HG03571 (cell line): ENCODE measurements around the gene CDHR5.

Experiments
- ATAC-seq: cut with Tn5 transposase; IDR thresholded peaks from one replicate; pipeline ENCODE4 v1.9.1; 2021; ENCODE audit not compliant: unreplicated experiment

The CDHR5 gene

GRCh38 chr11:643849-644738 lies 19.3 kb upstream of the CDHR5 start:
- ATAC-seq = no peak

DNA sequence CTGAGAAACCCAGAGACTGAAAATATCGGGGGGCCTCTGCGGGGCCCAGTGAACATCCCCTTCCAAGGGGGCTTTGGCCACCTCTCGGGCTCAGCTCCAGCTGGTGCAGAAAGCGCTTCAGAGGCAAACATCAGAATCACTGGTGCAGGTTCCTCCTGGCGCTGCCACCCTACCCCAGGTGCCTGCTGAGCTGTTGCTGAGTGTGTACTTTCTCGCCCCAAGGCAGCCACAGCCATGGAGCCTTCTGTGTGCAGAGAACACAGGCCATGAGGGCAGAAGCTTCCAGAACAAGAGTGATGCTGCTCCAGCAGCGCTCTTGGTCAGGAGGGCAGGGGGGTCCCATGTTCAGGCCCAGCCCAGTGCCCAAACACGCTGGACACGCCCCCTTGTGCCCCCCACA lies 18.6 kb upstream of the CDHR5 start:
- no peak for ATAC-seq

DNA sequence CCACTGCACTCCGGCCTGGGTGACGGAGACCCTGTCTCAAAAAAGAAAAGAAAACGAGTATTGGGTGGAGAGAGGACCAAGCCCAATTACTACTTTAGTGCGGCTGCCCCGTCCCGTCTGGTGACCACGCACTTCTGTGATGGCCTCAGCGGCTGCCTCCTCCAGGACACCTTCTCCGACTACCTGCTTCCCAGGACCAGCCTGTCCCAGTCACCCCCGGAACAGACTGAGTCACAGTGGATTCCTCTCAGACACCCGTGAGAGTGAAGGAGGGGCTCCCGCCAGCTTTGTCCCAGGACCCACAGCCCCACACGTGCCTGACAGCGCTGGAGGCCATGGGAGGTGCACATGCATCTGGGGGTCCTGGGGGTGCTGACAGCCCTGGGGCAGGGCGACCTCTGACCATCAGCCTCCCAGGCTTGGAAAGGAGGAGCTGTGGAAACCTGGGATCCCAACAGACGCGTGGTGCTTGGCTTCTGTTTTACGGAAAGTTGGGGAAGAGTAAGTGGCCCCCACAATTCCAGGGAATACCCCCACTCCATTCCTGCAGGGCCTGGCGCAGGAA lies 17.1 kb upstream of the CDHR5 start:
- ATAC-seq = no peak

DNA sequence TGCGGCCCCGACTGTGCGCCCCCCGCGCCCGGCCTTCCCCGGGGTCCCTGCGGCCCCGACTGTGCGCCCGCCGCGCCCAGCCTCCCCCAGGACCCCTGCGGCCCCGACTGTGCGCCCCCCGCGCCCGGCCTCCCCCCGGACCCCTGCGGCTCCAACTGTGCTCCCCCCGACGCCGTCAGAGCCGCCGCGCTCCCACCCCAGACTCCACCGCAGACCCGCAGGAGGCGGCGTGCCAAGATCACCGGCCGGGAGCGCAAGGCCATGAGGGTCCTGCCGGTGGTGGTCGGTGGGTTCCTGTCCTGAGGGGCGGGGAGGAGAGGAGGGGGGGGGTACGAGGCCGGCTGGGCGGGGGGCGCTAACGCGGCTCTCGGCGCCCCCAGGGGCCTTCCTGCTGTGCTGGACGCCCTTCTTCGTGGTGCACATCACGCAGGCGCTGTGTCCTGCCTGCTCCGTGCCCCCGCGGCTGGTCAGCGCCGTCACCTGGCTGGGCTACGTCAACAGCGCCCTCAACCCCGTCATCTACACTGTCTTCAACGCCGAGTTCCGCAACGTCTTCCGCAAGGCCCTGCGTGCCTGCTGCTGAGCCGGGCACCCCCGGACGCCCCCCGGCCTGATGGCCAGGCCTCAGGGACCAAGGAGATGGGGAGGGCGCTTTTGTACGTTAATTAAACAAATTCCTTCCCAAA lies 15.4 kb upstream of the CDHR5 start:
- ATAC-seq = no peak

DNA sequence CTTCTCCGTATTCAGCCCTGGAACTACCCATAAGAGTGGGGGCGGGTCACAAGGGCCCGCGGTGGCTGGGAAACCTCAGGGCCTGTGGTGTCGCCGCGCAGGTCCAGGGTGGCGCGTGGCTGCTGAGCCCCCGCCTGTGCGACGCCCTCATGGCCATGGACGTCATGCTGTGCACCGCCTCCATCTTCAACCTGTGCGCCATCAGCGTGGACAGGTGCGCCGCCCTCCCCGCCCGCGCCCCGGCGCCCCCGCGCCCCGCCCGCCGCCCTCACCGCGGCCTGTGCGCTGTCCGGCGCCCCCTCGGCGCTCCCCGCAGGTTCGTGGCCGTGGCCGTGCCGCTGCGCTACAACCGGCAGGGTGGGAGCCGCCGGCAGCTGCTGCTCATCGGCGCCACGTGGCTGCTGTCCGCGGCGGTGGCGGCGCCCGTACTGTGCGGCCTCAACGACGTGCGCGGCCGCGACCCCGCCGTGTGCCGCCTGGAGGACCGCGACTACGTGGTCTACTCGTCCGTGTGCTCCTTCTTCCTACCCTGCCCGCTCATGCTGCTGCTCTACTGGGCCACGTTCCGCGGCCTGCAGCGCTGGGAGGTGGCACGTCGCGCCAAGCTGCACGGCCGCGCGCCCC lies 14.7 kb upstream of the CDHR5 start:
- ATAC-seq = no peak

DNA sequence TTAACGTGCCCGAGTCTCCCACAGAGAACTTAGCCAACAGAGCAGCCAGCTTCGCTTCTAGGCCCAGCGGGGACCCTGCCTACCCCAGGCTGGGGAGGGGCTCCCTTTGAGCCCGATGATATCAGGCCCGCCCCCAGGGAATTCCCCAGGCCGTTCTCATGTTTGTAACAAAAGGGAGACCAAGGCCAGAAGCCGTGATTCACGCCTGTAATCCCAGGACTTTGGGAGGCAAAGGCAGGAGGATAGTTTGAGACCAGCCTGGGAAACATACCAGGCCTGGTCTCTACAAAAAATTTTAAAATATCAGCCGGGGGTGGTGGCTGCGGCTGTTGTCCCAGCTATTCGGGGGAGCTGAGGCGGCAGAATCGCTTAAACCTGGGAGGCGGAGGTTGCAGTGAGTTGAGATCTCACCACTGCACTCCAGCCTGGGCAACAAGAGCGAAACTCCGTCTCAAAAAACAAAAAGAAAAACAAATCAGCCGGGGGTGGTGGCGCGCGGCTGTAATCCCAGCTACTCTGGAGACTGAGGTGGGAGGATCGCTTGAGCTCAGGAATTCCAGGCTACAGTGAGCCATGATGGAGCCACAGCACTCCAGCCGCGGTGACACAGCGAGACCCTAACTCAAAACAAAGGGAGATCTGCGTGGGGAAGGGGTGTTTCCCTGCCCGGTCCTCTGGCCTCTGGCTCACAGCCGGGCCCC lies 14.0 kb upstream of the CDHR5 start:
- ATAC-seq = no peak

- ATAC-seq = no peak
These were observed 13.1 kb upstream of the CDHR5 start for GRCh38 chr11:637593-638521.

GRCh38 chr11:637333-637592 lies 12.5 kb upstream of the CDHR5 start:
- ATAC-seq = no peak

DNA sequence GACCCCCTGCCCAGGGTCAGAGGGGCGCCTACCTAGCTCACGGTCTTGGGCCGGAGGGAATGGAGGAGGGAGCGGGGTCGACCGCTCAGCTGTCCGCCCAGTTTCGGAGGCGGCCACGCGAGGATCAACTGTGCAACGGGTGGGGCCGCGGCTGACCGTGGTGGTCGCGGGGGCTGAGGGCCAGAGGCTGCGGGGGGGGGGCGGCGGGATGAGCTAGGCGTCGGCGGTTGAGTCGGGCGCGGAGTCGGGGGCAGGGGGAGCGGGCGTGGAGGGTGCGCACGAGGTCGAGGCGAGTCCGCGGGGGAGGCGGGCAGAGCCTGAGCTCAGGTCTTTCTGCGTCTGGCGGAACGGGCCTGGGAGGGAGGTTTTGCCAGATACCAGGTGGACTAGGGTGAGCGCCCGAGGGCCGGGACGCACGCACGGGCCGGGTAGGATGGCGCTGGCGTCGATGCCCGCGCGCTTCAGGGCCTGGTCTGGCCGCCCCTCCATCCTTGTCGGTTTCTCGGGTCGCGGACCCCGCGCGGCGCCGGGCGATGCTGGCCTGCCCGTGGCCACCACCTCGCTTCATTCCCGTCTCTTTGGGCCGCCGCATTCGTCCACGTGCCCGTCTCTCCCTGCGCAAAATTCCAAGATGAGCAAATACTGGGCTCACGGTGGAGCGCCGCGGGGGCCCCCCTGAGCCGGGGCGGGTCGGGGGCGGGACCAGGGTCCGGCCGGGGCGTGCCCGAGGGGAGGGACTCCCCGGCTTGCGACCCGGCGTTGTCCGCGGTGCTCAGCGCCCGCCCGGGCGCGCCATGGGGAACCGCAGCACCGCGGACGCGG lies 12.0 kb upstream of the CDHR5 start, which contains the start of gene DRD4:
TSS of gene DRD4 (plus strand) at position 759 of the 822 bp plus-strand sequence. CDS start at position 795, 36 bp downstream.
- no peak for ATAC-seq

- no peak for ATAC-seq
These were observed 11.3 kb upstream of the CDHR5 start for GRCh38 chr11:635945-636510.

DNA sequence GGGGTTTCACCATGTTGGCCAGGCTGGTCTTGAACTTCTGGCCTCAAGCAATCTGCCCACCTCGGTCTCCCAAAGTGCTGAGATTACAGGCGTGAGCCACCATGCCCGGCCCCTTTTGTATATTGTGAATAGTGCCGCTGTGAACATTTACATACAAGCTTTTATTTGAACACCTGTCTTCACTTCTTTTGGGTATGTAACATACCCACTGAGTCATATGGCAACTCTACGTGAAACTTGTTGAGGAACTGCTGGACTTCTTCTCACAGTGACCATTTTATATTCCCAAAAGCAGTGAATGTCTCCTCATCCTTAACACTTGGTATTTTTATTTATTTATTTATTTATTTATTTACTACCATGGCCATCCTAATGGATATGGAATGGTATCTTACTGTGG lies 6.1 kb upstream of the CDHR5 start:
- no peak for ATAC-seq

- no peak for ATAC-seq
These were observed 4.5 kb upstream of the CDHR5 start for GRCh38 chr11:629237-629583.

DNA sequence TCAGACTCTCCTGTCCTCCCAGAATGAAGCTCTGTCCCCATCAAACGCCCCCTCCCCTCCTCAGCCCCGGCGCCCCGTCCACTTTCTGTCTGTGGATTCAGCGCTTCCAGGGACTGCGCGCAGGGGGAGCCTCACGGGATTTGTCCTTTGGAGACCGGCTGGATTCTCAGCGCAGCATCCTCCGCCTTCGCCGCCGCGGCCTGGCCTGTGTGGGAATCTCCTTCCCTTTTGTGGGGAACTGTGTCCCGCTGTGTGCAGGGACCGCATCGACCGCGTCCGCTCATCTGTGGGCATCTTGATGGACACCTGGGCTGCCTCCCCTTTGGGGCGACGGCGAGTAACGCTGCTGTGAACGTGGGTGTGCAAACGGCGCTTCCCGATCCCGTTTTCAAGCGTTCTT lies 3.3 kb upstream of the CDHR5 start:
- no peak for ATAC-seq

DNA sequence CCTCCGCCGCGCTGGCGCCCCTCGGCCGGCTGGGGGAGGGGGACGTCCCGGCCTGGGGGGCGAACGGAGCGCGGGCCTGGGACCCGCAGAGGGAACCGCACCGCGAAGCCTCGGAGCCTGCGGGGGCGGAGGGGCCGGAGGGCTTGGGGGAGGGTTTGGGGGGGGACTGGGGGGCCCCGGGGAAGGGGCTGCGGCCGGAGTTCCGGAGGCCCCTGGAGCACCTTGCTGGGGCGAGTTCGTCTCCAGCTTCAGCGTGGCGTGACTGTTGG lies 2.5 kb upstream of the CDHR5 start:
- ATAC-seq = no peak

DNA sequence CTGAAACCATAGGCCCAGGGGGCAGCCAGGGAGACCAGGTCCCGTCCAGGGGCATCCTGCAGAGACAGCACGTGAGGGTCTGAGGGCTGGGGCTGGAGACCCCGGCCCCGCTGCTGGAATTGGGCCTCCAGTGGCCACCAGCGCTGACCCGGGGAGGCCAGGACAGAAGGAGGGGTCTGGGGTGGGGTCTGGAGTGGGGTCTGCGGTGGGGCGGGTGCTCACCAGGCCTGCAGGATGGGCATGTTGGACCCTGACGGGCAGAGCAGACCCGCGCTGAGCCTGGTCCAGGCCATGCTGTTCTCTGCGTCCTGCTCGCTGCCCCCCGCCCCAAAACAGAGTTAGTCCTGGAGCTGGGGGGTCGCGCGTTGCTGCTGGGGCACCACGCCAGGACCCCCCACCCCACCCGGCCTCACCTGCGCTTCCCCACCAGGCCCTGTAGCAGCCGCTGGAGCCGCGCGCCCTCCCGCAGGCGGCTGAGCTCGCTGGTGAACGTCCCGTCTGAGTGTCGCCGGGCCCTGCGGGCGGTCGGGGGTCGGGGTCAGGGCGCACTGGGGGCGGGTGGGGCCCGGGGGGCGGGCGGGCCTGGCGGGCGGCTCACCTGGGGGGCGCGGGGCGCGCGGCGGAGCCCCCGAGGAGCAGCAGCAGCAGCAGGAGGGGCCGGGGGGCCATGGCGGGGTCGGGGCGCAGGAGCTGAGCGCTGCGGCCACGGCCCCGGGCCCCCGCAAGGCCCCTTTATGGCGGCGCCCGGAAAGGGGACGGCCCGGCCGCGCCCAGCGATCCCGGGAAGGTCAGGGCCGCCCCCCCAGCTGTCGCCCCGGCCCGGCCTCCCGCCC lies 1.9 kb upstream of the CDHR5 start, which contains the start of gene SCT:
TSS of gene SCT (minus strand) at position 707 of the 833 bp plus-strand sequence. CDS start at position 669, 38 bp downstream.
- ATAC-seq = no peak

DNA sequence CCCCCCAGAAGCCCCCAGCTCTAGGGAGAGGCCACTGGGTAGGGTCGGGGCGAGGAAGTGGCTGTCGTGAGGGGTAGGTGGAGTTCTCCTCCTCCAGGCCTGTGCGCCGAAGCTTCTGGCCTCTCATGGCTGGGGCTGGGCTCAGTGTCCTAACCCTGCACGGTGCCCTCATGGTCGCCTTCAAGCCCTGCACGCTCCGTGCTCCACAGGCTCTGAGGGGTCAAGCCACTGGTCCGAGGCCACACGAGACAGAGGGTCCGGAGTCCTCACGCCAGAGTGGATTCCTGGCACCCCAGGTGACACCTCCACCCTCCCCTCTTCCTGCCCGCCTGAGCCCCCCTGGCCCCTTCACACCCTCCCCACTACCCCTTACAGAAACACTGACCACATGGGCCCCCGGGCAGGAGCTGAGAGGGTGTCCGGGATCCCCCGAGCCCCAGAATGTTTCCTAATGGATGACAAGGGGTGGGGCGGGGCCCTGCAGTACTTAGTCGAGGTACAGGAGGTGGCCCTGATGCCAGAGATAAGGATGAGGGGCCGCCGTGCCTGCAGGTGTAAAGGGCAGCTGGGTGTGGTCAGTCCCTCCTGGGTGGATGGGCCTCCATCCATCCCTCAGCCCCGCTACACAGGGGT lies 997 bp upstream of the CDHR5 start:
- ATAC-seq = no peak

DNA sequence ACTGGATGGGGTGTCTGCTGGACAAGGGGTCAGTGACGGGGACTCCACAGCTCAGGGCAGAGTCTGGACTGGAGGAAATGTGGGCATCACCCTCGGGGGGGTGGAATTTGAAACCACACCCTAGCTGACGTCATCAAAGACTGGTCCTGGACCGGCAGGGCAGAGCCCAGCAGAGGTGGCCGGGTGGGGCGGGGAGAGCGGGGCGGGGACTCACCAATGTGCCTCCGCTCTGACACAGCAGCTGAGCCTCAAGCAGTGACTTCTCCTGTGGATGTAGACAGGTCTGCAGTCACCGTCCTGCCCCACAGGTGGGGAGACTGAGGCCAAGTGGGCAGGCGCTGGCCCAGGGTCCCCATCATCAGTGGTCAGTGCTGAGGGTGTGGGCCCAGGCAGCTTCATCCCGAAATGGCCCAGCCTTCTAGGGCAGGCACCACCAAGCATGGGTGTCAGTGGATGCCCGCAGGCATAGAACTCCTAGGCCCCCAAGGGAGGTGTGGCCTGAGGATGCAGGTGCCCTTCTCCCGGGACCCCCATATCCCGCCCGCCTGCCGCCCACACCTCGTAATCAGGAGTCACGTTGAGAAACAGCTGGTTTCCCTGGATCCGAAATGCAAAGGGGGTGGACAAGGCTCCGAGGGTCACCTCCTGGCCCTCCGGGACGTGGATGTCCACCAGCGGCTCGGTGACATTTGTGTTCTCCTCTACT lies 603 bp downstream of the CDHR5 start:
- ATAC-seq = no peak
